Lower leg skin (tissue), 3 donors: ENCODE results near the gene ACTL8.

Source experiments
- CTCF ChIP-seq, 3 donors: fragments of 450-650 bp; IDR thresholded peaks; one replicate each; pipeline ENCODE4 v1.5.1; 2016; ENCODE audit warnings: antibody characterized with exemption in 3 of 3, mild to moderate bottlenecking in 3 of 3, moderate library complexity in 2 of 3
- POLR2A ChIP-seq, 2 donors: fragments of 450-650 bp; IDR thresholded peaks; one replicate each; pipeline ENCODE4 v1.6.1; 2016 to 2017; ENCODE audit warnings: antibody characterized with exemption in 2 of 2, mild to moderate bottlenecking in 1 of 2, moderate library complexity in 1 of 2

GRCh38 chr1:17736625-17737024, 18.5 kb upstream of the ACTL8 start:
- TF ChIP-seq CTCF (IDR thresholded peaks at IDR 0.05) (no peak), POLR2A (IDR thresholded peaks at IDR 0.05) (no peak)
